AG09309 (cell line): ENCODE measurements around the gene SPATA31E1.

Experiments
- DNase-seq: peaks from one replicate; pipeline ENCODE4 v3.0.0-alpha.2; 2010; ENCODE audit warnings: low read depth
- H3K4me3 ChIP-seq: 2 replicates; pipeline ENCODE4 v1.5.1; 2011; ENCODE audit warnings: mild to moderate bottlenecking, low read depth, low read length, moderate library complexity; ENCODE audit not compliant: control insufficient read depth
- CTCF ChIP-seq: IDR thresholded peaks from 2 replicates; pipeline ENCODE4 v1.5.1; 2011; ENCODE audit warnings: mild to moderate bottlenecking, low read depth, low read length, inconsistent platforms; ENCODE audit not compliant: insufficient read depth, control insufficient read depth; ENCODE audit errors: missing control alignments

SPATA31E1 gene

GRCh38 chr9:87863882-87864465, 18.7 kb upstream of the SPATA31E1 start:
- no peak overlapping the region for H3K4me3 ChIP-seq
- DNase-seq: no peak
- no peak for TF ChIP-seq CTCF

- TF ChIP-seq CTCF: no peak
- no peak overlapping the region for H3K4me3 ChIP-seq
- no peak for DNase-seq
These were observed 17.8 kb upstream of the SPATA31E1 start for GRCh38 chr9:87864915-87865314.

GRCh38 chr9:87865626-87866025, 17.1 kb upstream of the SPATA31E1 start:
- DNase-seq: no peak
- TF ChIP-seq CTCF: no peak
- no peak overlapping the region for H3K4me3 ChIP-seq

GRCh38 chr9:87867391-87867790, 15.3 kb upstream of the SPATA31E1 start:
- no peak for DNase-seq
- no peak overlapping the region for H3K4me3 ChIP-seq
- no peak for TF ChIP-seq CTCF

- no peak overlapping the region for H3K4me3 ChIP-seq
- TF ChIP-seq CTCF: no peak
- no peak for DNase-seq
These were observed 14.5 kb upstream of the SPATA31E1 start for GRCh38 chr9:87868175-87868574.

GRCh38 chr9:87868635-87869034, 14.0 kb upstream of the SPATA31E1 start:
- no peak for DNase-seq
- no peak overlapping the region for H3K4me3 ChIP-seq
- no peak for TF ChIP-seq CTCF

GRCh38 chr9:87869082-87869481, 13.6 kb upstream of the SPATA31E1 start:
- no peak for DNase-seq
- H3K4me3 ChIP-seq: no peak overlapping the region
- TF ChIP-seq CTCF: no peak
